Jurkat, Clone E6-1 (cell line): ENCODE measurements around the gene LRCH3.

Experiments used
- DNase-seq: peaks from one replicate; pipeline ENCODE4 v3.0.0-alpha.2; 2011; ENCODE audit warnings: low read depth, low spot score
- H3K4me3 ChIP-seq: 2 replicates; pipeline ENCODE4 v1.5.1; 2011; ENCODE audit warnings: mild to moderate bottlenecking, low read length, control low read depth, moderate library complexity

LRCH3 gene

DNA sequence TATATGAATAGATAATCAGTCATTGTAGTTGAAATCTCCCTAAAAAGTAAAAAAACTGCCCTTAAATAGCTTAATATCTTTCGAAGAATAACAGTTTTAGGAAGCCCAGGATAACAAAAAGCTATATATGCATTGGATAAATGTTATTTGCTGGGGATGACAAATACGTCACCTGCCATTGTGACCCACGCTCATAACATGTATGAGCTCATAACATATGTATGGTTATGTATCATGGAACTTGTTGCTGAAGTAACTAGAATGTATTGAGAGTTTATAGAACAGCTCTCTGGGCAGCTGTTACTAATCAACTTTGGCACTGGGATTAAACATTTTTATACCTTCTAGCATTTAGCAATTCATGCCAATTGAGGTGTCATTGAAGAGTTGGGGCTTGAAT lies 1.7 kb upstream of the LRCH3 start:
- DNase-seq = no peak
- no peak overlapping the region for H3K4me3 ChIP-seq

GRCh38 chr3:197790033-197790432 lies 1.0 kb upstream of the LRCH3 start:
- no peak for DNase-seq
- H3K4me3 ChIP-seq = no peak overlapping the region

DNA sequence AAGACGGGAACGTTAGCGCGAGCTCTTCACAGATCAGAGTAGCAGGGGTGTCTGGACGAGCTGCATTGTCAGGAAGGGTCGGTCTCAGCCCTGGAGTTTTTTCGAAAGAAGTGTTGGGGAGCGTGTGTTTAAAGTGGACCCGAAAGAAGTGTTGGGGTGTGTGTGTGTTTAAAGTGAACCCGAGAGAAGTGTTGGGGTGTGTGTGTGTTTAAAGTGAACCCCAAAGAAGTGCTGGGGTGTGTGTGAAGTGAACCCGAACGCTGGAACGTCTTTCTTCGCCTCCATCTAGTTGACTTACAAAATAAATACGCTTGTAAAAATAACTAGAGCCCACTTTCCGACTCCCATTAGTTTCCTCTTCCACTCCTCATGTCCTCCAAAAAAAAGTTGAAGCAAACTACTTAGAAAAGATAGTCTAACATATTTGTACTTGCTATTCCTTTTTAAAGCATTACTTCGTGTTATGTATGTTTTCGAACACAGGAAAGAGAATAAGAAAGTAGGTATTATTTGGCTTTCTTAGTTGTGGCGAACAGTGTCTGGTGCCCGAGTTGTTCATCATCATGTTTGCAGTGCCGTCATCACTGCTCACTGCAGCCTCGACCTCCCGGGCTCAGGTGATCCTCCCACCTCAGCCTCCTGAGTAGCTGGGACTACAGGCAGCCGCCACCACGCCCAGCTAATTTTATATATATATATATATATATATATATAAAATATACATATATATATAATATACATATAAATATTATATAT lies 1.0 kb downstream of the LRCH3 start:
- peak overlapping the region; percentile 87 for H3K4me3 ChIP-seq
- peak; percentile 11 for DNase-seq

GRCh38 chr3:197793247-197793646 lies 2.2 kb downstream of the LRCH3 start:
- peak; percentile 17 for DNase-seq
- H3K4me3 ChIP-seq = no peak overlapping the region

- DNase-seq = no peak
- no peak overlapping the region for H3K4me3 ChIP-seq
Measured at GRCh38 chr3:197794115-197794514, 3.1 kb downstream of the LRCH3 start.

GRCh38 chr3:197795200-197795599 lies 4.1 kb downstream of the LRCH3 start:
- no peak overlapping the region for H3K4me3 ChIP-seq
- DNase-seq = no peak

DNA sequence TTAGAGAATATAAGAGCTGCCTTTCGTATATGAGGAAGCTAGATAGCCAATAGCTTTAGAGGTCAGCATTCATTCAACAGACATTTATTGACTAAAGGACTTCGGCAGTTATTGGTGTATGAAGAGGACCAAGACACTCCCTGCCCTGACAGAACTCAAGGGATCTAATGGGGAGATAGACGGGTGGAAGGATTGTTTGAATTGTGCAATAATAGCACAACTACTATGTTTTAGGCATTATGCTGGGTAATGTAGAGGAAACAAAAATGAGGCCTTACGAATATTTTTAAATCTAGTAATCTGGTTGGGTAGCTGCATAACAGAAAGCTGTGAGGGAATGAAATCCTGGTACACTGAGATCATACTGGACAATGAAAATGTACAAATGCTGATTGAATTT lies 5.0 kb downstream of the LRCH3 start:
- H3K4me3 ChIP-seq = no peak overlapping the region
- DNase-seq = no peak

GRCh38 chr3:197798863-197799262 lies 7.8 kb downstream of the LRCH3 start:
- no peak for DNase-seq
- H3K4me3 ChIP-seq = no peak overlapping the region

- H3K4me3 ChIP-seq = no peak overlapping the region
- no peak for DNase-seq
Measured at GRCh38 chr3:197800379-197800778, 9.3 kb downstream of the LRCH3 start.

GRCh38 chr3:197801891-197802778 lies 11.1 kb downstream of the LRCH3 start:
- DNase-seq = peak; percentile 55
- H3K4me3 ChIP-seq = no peak overlapping the region

GRCh38 chr3:197802779-197803459 lies 11.9 kb downstream of the LRCH3 start:
- DNase-seq = no peak
- no peak overlapping the region for H3K4me3 ChIP-seq

GRCh38 chr3:197804511-197804910 lies 13.5 kb downstream of the LRCH3 start:
- no peak overlapping the region for H3K4me3 ChIP-seq
- DNase-seq = no peak

GRCh38 chr3:197807969-197808587 lies 17.0 kb downstream of the LRCH3 start:
- no peak for DNase-seq
- no peak overlapping the region for H3K4me3 ChIP-seq

GRCh38 chr3:197809356-197810020 lies 18.4 kb downstream of the LRCH3 start:
- no peak for DNase-seq
- no peak overlapping the region for H3K4me3 ChIP-seq

DNA sequence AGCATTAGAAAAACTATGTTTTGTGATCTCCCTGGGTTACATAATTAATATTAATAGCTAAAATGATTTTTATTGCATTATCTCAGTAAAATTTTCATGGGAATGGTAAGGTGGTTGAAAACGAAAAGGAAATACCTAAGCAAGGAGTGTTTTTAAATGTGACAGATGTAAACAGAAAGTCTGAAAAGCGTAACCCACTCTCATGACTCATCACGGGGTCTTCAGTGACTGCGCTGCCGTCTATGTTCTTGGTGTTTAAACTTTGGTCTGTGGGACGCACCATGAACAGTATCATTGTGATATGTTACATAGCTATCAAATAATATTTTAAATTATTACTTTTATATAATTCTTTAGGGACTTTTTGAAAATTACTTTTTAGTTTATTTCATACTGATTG lies 19.8 kb downstream of the LRCH3 start:
- H3K4me3 ChIP-seq = no peak overlapping the region
- no peak for DNase-seq

GRCh38 chr3:197811343-197811742 lies 20.3 kb downstream of the LRCH3 start:
- DNase-seq = no peak
- no peak overlapping the region for H3K4me3 ChIP-seq

GRCh38 chr3:197814372-197814771 lies 23.3 kb downstream of the LRCH3 start:
- H3K4me3 ChIP-seq = no peak overlapping the region
- DNase-seq = no peak

DNA sequence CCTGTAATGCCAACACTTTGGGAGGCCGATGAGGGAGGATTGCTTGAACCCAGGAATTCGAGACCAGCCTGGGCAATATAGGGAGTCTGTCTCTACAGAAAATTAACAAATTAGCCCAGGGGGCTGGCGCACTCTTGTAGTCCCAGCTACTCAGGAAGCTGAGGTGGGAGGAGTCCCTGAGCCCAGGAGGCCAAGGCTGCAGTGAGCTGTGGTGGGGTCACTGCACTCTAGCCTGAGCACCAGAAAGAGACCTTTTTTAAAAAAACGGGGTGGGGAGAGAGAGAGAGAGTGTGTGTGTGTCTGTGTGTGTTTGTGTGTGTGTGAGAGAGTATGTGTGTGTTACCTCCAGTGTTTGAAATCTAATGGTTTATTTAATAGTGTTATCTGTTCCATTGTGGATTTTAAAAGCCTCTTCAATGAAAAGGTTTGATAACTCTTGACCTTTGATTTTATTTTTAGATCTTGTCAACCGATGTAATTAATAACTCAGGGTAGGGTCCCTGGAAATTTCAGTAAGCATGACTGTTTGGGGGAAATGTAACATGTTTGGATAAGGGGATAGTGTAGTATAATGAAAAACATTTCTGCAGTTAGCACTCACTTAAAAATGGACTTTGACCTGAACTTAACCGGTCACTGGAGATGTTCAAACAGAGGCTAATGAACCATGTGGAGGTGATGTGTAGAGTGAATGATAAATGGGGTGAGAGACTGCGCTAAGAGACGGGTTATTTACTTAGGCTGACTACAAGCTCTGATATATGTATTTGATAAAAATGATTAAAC lies 29.7 kb downstream of the LRCH3 start:
- H3K4me3 ChIP-seq = no peak overlapping the region
- DNase-seq = no peak
